C4-2B (cell line): ENCODE results near the gene RTCA.

Experiments
- H3K27ac ChIP-seq: fragments of 450-650 bp; 2 replicates; pipeline ENCODE4 v1.5.1; 2017
- CTCF ChIP-seq: fragments of 450-650 bp; conservative IDR thresholded peaks from 2 replicates; pipeline ENCODE4 v1.5.1; 2017; ENCODE audit warnings: mild to moderate bottlenecking
- ZFX ChIP-seq: fragments of 450-650 bp; IDR thresholded peaks from 2 replicates; pipeline ENCODE4 v1.6.1; 2017

RTCA gene

DNA sequence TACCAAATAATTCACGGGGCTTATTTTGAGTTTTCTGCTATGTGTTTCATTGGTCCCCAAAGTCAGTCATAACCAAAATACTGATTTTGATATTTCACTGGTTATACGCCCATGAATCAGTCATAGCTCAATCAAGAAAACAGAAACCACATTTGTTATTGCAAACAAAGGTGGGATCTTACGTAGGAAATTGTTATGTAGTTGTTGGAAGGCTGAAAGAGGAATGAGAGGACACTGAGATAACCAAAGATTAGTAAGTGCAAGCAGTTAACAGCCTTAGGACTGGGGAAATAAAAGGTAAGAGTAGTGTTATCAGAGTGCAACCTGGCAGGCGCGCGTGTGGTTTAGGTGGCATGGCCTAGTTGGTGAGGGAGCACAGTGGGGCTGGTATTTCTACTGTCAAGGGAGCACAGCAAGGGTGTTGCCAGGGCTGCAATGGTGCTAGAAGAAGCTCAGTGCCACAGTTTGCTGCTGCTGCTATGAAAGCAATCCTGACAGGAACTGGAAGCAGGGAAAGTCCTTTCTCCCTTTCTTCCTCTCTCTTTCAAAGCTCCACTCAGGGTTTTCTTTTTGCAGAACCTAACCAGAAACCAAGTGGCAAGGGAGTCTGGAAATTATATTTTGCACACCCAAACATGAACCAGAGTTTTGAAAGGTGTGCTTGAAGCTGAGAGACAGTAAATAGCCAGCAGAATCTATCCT lies 33.7 kb downstream of the RTCA start:
- no peak overlapping the region for H3K27ac ChIP-seq
- TF ChIP-seq CTCF, result no peak
- TF ChIP-seq ZFX, result no peak

DNA sequence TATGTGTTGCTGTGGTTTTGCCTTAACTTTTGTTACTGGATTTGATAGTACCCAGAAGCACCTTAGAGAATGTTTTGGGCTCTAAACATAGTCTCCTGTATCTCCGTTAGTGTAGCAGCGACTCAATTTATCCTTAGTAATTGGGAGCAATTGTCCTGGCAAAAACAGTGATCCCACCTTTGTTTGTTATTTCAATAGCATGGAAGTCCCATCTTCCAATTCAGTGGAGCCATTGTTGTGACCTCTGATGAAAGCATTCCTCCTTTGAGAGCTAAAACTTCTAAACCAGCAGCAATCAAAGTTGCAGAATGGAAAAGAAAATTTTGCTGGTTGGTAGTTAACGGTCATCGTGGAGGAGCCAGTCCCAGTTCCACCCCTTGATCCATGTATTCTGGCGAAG lies 34.7 kb downstream of the RTCA start:
- TF ChIP-seq CTCF, result no peak
- TF ChIP-seq ZFX, result no peak
- H3K27ac ChIP-seq, result no peak overlapping the region

GRCh38 chr1:100302739-100303138 lies 36.7 kb downstream of the RTCA start:
- H3K27ac ChIP-seq, result no peak overlapping the region
- TF ChIP-seq CTCF, result no peak
- TF ChIP-seq ZFX, result no peak

DNA sequence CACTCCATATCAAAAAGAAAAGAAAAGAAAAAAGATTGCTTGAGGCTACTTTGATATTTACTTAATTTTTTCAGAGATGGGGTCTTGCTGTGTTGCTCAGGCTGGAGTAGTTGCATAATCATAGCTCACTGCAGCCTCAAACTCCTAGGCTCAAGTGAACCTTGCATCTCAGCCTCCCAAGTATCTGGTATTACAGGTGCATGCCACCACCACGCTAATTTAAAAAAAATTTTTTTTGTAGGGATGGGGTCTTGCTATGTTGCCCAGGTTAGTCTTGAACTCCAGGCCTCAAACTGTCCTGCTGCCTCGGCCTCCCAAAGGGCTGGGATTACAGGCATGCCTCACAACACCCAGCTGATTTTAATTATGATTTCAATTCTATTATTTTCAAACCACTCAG lies 38.2 kb downstream of the RTCA start:
- TF ChIP-seq ZFX (no peak), CTCF (no peak)
- H3K27ac ChIP-seq, result no peak overlapping the region

DNA sequence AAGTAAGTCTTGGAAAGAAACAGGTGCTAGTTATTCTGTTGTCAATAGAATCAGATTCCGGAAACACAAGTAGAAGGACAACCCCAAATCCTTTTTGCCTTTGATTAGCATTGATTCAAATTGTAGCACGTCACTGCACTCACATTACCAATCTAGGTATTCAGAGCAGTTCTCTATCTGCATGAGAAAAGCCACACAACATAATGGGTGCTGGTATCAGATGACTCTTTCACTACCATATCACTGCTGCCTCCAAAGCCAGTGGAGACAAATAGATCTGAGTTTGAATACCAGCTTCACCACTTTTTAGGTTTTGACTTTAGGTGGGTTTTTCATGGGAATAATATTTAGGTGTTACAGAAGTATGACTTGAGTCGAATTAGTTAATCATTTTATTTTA lies 38.9 kb downstream of the RTCA start:
- no peak for TF ChIP-seq CTCF
- no peak for TF ChIP-seq ZFX
- no peak overlapping the region for H3K27ac ChIP-seq

GRCh38 chr1:100305954-100306353 lies 39.9 kb downstream of the RTCA start:
- H3K27ac ChIP-seq, result no peak overlapping the region
- TF ChIP-seq ZFX (no peak), CTCF (no peak)

DNA sequence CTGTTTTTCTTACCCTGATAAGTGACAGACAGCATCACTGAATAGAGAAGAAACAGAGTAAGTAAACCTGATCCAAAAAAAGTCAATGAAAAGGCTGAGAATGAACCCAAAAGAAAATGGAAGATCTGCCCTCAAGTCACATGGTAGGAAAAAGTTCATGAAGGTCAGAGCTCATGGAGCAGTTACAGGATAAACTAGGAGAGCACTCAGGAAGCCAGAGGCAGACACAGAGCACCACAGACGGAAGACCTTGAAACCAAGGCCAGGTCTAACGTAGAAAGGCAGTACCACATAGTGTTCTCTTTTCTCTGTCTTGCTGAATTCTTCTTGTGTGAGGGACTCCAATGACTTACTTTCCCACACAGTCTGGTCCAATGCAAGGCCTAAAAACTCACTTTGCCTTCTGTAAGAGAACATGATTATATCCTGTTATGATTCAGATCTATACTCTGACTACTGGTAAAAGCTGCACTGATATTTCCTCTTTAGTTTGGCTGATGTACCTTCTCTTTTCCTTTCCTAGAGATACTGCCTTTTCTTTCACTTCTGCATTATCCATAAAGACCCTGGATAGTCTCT lies 40.8 kb downstream of the RTCA start:
- TF ChIP-seq ZFX (no peak), CTCF (no peak)
- no peak overlapping the region for H3K27ac ChIP-seq
